Thyroid gland (tissue), 4 donors: ENCODE data around the gene FRMD4B.

Experiments used
- CTCF ChIP-seq, 6 experiments: fragments of 200-600 bp in 3 of 6; fragments of 450-650 bp in 3 of 6; sonication (generic) in 3 of 6; IDR thresholded peaks; one replicate each; pipeline ENCODE4 v1.5.1; 2016 to 2019; ENCODE audit warnings: antibody characterized with exemption in 6 of 6, mild to moderate bottlenecking in 2 of 6, inconsistent platforms in 1 of 6, moderate library complexity in 1 of 6
- POLR2A ChIP-seq, 2 donors: fragments of 450-650 bp; IDR thresholded peaks; one replicate each; pipeline ENCODE4 v1.6.1; 2017; ENCODE audit warnings: antibody characterized with exemption in 2 of 2, mild to moderate bottlenecking in 2 of 2, moderate library complexity in 1 of 2

DNA sequence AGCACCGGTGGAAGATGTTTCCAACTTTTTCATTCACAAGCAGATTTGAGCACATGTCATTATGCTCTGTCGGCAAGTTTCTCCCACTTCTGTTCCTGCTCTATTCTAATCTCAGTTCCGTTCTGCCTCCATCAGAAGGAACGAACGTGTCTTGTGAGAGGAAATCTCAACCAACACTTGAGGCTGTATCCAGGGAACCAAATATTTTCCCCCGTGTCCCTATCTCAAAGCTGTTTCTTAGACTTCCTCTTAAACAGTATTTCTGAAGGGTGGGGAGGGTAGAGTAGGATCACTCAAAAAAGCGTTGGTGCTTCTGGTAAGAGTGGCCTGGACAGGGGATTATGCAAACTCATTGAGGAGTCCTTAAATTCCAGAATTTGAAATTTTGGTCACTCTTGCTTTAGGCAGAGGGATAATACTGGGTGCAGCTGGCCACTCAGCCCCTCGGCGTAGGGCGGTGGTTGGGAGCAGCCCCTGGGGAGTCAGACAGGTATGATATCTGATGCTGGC, 54.9 kb downstream of the FRMD4B start:
- no peak for TF ChIP-seq CTCF (IDR thresholded peaks at IDR 0.05)
- no peak for TF ChIP-seq POLR2A (IDR thresholded peaks at IDR 0.05)
